WTC11 (cell line): ENCODE data around the gene CIRBP. TPM values are rescaled to one million over a fixed set of nuclear protein-coding genes. Genes with fewer than 3 reads are reported as not detected.

ENCODE experiments used
- ATAC-seq: fragments of 200-7000 bp; cut with Tn5 transposase; 2 replicates; pipeline ENCODE4 v1.10.0; 2021; ENCODE audit warnings: mild to moderate bottlenecking, moderate library complexity
- CTCF ChIA-PET: fragments of 300-600 bp; sonication (Branson Sonifier 250); formaldehyde crosslinking; loops from one replicate; lab custom pipeline; 2021; ENCODE audit warnings: antibody characterized with exemption; lab: Charles Lee
- POLR2A ChIA-PET: fragments of 350-600 bp; sonication (Branson Sonifier 250); formaldehyde crosslinking; loops from one replicate; lab custom pipeline; 2021; ENCODE audit warnings: antibody characterized with exemption; lab: Charles Lee
- DNase-seq: peaks from one replicate; pipeline ENCODE4 v3.0.0; 2021; ENCODE audit warnings: low spot score
- H3K27ac Mint-ChIP-seq: 2 replicates; pipeline ENCODE4 v1.8.0; 2021; ENCODE audit warnings: mixed read lengths
- H3K27me3 Mint-ChIP-seq: 2 replicates; pipeline ENCODE4 v1.8.0; 2021; ENCODE audit warnings: low read depth, mild to moderate bottlenecking, moderate library complexity, mixed read lengths
- H3K36me3 Mint-ChIP-seq: 2 replicates; pipeline ENCODE4 v1.8.0; 2021; ENCODE audit warnings: mixed read lengths
- H3K4me1 Mint-ChIP-seq: 2 replicates; pipeline ENCODE4 v1.8.0; 2022; ENCODE audit warnings: mixed read lengths
- H3K4me3 Mint-ChIP-seq: 2 replicates; pipeline ENCODE4 v1.8.0; 2021; ENCODE audit warnings: mild to moderate bottlenecking, moderate library complexity, mixed read lengths
- H3K9me3 Mint-ChIP-seq: 2 replicates; pipeline ENCODE4 v1.8.0; 2021; ENCODE audit warnings: mixed read lengths
- CBFB ChIP-seq: sonication (generic); formaldehyde crosslinking; IDR thresholded peaks from 2 replicates; pipeline ENCODE4 v1.8.1; 2022; ENCODE audit warnings: mild to moderate bottlenecking, low read depth, missing genetic modification reagents
- CDX4 ChIP-seq: fragments of 250-450 bp; sonication (Bioruptor Pico); IDR thresholded peaks from 2 replicates; pipeline ENCODE4 v1.9.0; 2021; ENCODE audit warnings: moderate library complexity, mild to moderate bottlenecking, inconsistent platforms, borderline replicate concordance
- ERG ChIP-seq: fragments of 250-450 bp; sonication (Bioruptor Pico); IDR thresholded peaks from 2 replicates; pipeline ENCODE4 v1.8.0; 2021; ENCODE audit warnings: mild to moderate bottlenecking
- ETV6 ChIP-seq: sonication (generic); formaldehyde crosslinking; IDR thresholded peaks from 2 replicates; pipeline ENCODE4 v1.8.1; 2022; ENCODE audit warnings: mild to moderate bottlenecking, missing genetic modification reagents
- FOXP1 ChIP-seq: sonication (generic); formaldehyde crosslinking; IDR thresholded peaks from 2 replicates; pipeline ENCODE4 v1.8.0; 2022; ENCODE audit warnings: missing genetic modification reagents, mild to moderate bottlenecking, moderate library complexity, borderline replicate concordance
- GTF2I ChIP-seq: fragments of 250-450 bp; sonication (Bioruptor Pico); conservative IDR thresholded peaks from 2 replicates; pipeline ENCODE4 v1.4.0; 2021; ENCODE audit warnings: mild to moderate bottlenecking
- HMGA2 ChIP-seq: fragments of 250-450 bp; sonication (Bioruptor Pico); IDR thresholded peaks from 2 replicates; pipeline ENCODE4 v1.4.0; 2021; ENCODE audit warnings: mild to moderate bottlenecking, moderate library complexity
- IRF2 ChIP-seq: sonication (generic); formaldehyde crosslinking; IDR thresholded peaks from 2 replicates; pipeline ENCODE4 v1.8.0; 2022; ENCODE audit warnings: low read depth, missing genetic modification reagents, borderline replicate concordance
- KAT7 ChIP-seq: sonication (generic); formaldehyde crosslinking; IDR thresholded peaks from 2 replicates; pipeline ENCODE4 v1.8.1; 2023; ENCODE audit warnings: missing genetic modification reagents, mild to moderate bottlenecking, borderline replicate concordance
- MLX ChIP-seq: sonication (generic); formaldehyde crosslinking; IDR thresholded peaks from 2 replicates; pipeline ENCODE4 v1.8.1; 2023; ENCODE audit warnings: mild to moderate bottlenecking, missing genetic modification reagents, moderate library complexity
- MXD4 ChIP-seq: fragments of 250-450 bp; sonication (Bioruptor Pico); IDR thresholded peaks from 2 replicates; pipeline ENCODE4 v1.8.0; 2021; ENCODE audit warnings: mild to moderate bottlenecking, moderate library complexity, borderline replicate concordance
- NFATC4 ChIP-seq: fragments of 250-450 bp; sonication (Bioruptor Pico); IDR thresholded peaks from 2 replicates; pipeline ENCODE4 v1.9.0; 2021; ENCODE audit warnings: mild to moderate bottlenecking
- NFYB ChIP-seq: sonication (generic); formaldehyde crosslinking; conservative IDR thresholded peaks from 2 replicates; pipeline ENCODE4 v1.8.0; 2022; ENCODE audit warnings: low read depth, missing genetic modification reagents
- NR3C1 ChIP-seq: sonication (generic); formaldehyde crosslinking; conservative IDR thresholded peaks from 2 replicates; pipeline ENCODE4 v1.8.1; 2023; ENCODE audit warnings: low read depth, mild to moderate bottlenecking, missing genetic modification reagents
- PREB ChIP-seq: sonication (generic); formaldehyde crosslinking; IDR thresholded peaks from 2 replicates; pipeline ENCODE4 v1.8.1; 2022; ENCODE audit warnings: mild to moderate bottlenecking, missing genetic modification reagents, moderate library complexity, borderline replicate concordance
- SOX15 ChIP-seq: fragments of 250-450 bp; sonication (Bioruptor Pico); IDR thresholded peaks from 2 replicates; pipeline ENCODE4 v1.9.0; 2021; ENCODE audit warnings: mild to moderate bottlenecking
- TP53 ChIP-seq: sonication (generic); formaldehyde crosslinking; IDR thresholded peaks from 2 replicates; pipeline ENCODE4 v1.8.1; 2023; ENCODE audit warnings: mild to moderate bottlenecking, missing genetic modification reagents
- USF1 ChIP-seq: sonication (generic); formaldehyde crosslinking; IDR thresholded peaks from 2 replicates; pipeline ENCODE4 v1.8.0; 2022; ENCODE audit warnings: mild to moderate bottlenecking, missing genetic modification reagents
- ZBTB43 ChIP-seq: sonication (generic); formaldehyde crosslinking; IDR thresholded peaks from 2 replicates; pipeline ENCODE4 v1.8.1; 2023; ENCODE audit warnings: mild to moderate bottlenecking, missing genetic modification reagents
- ZNF121 ChIP-seq: sonication (generic); formaldehyde crosslinking; IDR thresholded peaks from 2 replicates; pipeline ENCODE4 v1.8.0; 2023; ENCODE audit warnings: missing genetic modification reagents
- ZNF263 ChIP-seq: sonication (generic); formaldehyde crosslinking; IDR thresholded peaks from 2 replicates; pipeline ENCODE4 v1.8.1; 2022; ENCODE audit warnings: low read depth, mild to moderate bottlenecking, moderate library complexity, missing genetic modification reagents
- ZNF281 ChIP-seq: sonication (generic); formaldehyde crosslinking; IDR thresholded peaks from 2 replicates; pipeline ENCODE4 v1.8.0; 2023; ENCODE audit warnings: mild to moderate bottlenecking, missing genetic modification reagents
- ZNF317 ChIP-seq: sonication (generic); formaldehyde crosslinking; IDR thresholded peaks from 2 replicates; pipeline ENCODE4 v1.8.1; 2023; ENCODE audit warnings: low read depth, mild to moderate bottlenecking, moderate library complexity, missing genetic modification reagents, borderline replicate concordance
- ZNF396 ChIP-seq: fragments of 250-450 bp; sonication (Bioruptor Pico); IDR thresholded peaks from 2 replicates; pipeline ENCODE4 v1.8.0; 2021; ENCODE audit warnings: mild to moderate bottlenecking, moderate library complexity, borderline replicate concordance
- ZNF671 ChIP-seq: fragments of 250-450 bp; sonication (Bioruptor Pico); IDR thresholded peaks from 2 replicates; pipeline ENCODE4 v1.8.0; 2021; ENCODE audit warnings: mild to moderate bottlenecking
- total RNA-seq: library from RNA; stranded (reverse); gene quantifications from 3 replicates; pipeline ENCODE4 v1.2.3, GENCODE V29; 2021

CIRBP gene
- total RNA-seq, 1 experiment from 2014 or later, result 298 TPM

- no peaks in the 10 kb centered on the region for H3K36me3 Mint-ChIP-seq
- peak overlapping the region; percentile 18; the same call in 1 of the 2 replicates for H3K4me3 Mint-ChIP-seq
- H3K4me1 Mint-ChIP-seq, result peaks cover 13% of the 10 kb centered on the region
- POLR2A ChIA-PET, result no interaction called here
- peaks cover 19% of the 10 kb centered on the region for H3K27me3 Mint-ChIP-seq
- ATAC-seq, result no peak
- no peak for DNase-seq
- no peak overlapping the region for H3K27ac Mint-ChIP-seq
- no peak for TF ChIP-seq KAT7 (CRISPR knock-in tag)
- no peak for TF ChIP-seq ZNF263
- no peak for TF ChIP-seq ZNF281
- TF ChIP-seq ZNF396 (CRISPR knock-in tag), result no peak
- TF ChIP-seq PREB (CRISPR knock-in tag), result no peak
- no peak for TF ChIP-seq GTF2I (CRISPR knock-in tag)
- no peak for TF ChIP-seq ZNF671 (CRISPR knock-in tag)
- no peak for TF ChIP-seq IRF2 (CRISPR knock-in tag)
- no peak for TF ChIP-seq USF1 (CRISPR knock-in tag)
- no peak for TF ChIP-seq ZBTB43 (CRISPR knock-in tag)
- CTCF ChIA-PET, result interaction anchor here (0.5 to 2.1 kb wide), 4 partner anchors 11 to 157 kb away, joined by 3 to 8 read pairs (median 4); no protein-coding TSS in a partner anchor
- no peaks in the 10 kb centered on the region for H3K9me3 Mint-ChIP-seq
Observed at GRCh38 chr19:1287354-1288225, 18.5 kb downstream of the CIRBP start.

GRCh38 chr19:1288226-1288612 is 19.1 kb downstream of the CIRBP start:
- DNase-seq, result no peak
- H3K27ac Mint-ChIP-seq, result no peak overlapping the region
- POLR2A ChIA-PET, result no interaction called here
- TF ChIP-seq NR3C1 (CRISPR knock-in tag), result no peak
- TF ChIP-seq SOX15 (CRISPR knock-in tag), result no peak
- no peak for TF ChIP-seq TP53 (CRISPR knock-in tag)
- TF ChIP-seq ZNF317 (CRISPR knock-in tag), result no peak
- TF ChIP-seq ERG (CRISPR knock-in tag), result no peak
- no peak for TF ChIP-seq FOXP1 (CRISPR knock-in tag)
- no peak for TF ChIP-seq PREB (CRISPR knock-in tag)
- no peak for TF ChIP-seq NFATC4 (CRISPR knock-in tag)
- TF ChIP-seq IRF2 (CRISPR knock-in tag), result no peak
- TF ChIP-seq ETV6 (CRISPR knock-in tag), result no peak
- no peak for TF ChIP-seq NFYB (CRISPR knock-in tag)
- no peak for TF ChIP-seq ZNF121 (CRISPR knock-in tag)
- TF ChIP-seq CDX4 (CRISPR knock-in tag), result no peak
- TF ChIP-seq MLX (CRISPR knock-in tag), result no peak
- TF ChIP-seq HMGA2 (CRISPR knock-in tag), result no peak
- no peak for TF ChIP-seq MXD4 (CRISPR knock-in tag)
- no peak for TF ChIP-seq CBFB

More at GRCh38 chr19:1288226-1288612, 19.1 kb downstream of the CIRBP start:
- H3K36me3 Mint-ChIP-seq, result no peaks in the 10 kb centered on the region
- peaks cover 11% of the 10 kb centered on the region for H3K4me1 Mint-ChIP-seq
- no peak overlapping the region for H3K4me3 Mint-ChIP-seq
- ATAC-seq, result no peak
- H3K27me3 Mint-ChIP-seq, result peaks cover 19% of the 10 kb centered on the region
- no peaks in the 10 kb centered on the region for H3K9me3 Mint-ChIP-seq
- CTCF ChIA-PET, result interaction anchor here (2.1 kb wide), 1 partner anchor 22 kb away, joined by 8 read pairs; no protein-coding TSS in a partner anchor
